ENCODE measurements around the gene SLC30A2.

DNA sequence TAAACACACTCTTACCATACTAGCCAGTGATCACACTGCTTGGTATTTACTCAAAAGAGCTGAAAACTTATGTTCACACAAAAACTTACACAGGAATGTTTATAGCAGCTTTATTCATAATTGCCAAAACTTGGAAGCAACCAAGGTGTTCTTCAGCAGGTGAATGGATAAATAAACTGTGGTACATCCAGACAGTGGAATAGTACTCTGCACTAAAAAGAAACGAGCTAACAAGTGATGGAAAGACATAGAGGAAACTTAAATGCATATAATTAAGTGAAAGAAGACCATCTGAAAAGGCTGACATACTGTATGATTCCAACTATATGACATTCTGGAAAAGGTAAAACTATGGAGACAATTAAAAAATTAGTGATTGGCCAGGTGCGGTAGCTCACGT, 45.0 kb upstream of the SLC30A2 start:
- TF ChIP-seq, protein P1, sequence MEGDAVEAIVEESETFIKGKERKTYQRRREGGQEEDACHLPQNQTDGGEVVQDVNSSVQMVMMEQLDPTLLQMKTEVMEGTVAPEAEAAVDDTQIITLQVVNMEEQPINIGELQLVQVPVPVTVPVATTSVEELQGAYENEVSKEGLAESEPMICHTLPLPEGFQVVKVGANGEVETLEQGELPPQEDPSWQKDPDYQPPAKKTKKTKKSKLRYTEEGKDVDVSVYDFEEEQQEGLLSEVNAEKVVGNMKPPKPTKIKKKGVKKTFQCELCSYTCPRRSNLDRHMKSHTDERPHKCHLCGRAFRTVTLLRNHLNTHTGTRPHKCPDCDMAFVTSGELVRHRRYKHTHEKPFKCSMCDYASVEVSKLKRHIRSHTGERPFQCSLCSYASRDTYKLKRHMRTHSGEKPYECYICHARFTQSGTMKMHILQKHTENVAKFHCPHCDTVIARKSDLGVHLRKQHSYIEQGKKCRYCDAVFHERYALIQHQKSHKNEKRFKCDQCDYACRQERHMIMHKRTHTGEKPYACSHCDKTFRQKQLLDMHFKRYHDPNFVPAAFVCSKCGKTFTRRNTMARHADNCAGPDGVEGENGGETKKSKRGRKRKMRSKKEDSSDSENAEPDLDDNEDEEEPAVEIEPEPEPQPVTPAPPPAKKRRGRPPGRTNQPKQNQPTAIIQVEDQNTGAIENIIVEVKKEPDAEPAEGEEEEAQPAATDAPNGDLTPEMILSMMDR (IDR thresholded peaks at IDR 0.05; ENCODE audit: insufficient read depth, low read length): no peak
- no peak for TF ChIP-seq POLR2AphosphoS5 (IDR thresholded peaks at IDR 0.05; ENCODE audit: low read depth)
- no peak for TF ChIP-seq GABPA (IDR thresholded peaks at IDR 0.05; ENCODE audit: low read depth)
- TF ChIP-seq SPI1 (IDR thresholded peaks at IDR 0.05; ENCODE audit: borderline replicate concordance, low read depth): no peak
- TF ChIP-seq, protein P2, sequence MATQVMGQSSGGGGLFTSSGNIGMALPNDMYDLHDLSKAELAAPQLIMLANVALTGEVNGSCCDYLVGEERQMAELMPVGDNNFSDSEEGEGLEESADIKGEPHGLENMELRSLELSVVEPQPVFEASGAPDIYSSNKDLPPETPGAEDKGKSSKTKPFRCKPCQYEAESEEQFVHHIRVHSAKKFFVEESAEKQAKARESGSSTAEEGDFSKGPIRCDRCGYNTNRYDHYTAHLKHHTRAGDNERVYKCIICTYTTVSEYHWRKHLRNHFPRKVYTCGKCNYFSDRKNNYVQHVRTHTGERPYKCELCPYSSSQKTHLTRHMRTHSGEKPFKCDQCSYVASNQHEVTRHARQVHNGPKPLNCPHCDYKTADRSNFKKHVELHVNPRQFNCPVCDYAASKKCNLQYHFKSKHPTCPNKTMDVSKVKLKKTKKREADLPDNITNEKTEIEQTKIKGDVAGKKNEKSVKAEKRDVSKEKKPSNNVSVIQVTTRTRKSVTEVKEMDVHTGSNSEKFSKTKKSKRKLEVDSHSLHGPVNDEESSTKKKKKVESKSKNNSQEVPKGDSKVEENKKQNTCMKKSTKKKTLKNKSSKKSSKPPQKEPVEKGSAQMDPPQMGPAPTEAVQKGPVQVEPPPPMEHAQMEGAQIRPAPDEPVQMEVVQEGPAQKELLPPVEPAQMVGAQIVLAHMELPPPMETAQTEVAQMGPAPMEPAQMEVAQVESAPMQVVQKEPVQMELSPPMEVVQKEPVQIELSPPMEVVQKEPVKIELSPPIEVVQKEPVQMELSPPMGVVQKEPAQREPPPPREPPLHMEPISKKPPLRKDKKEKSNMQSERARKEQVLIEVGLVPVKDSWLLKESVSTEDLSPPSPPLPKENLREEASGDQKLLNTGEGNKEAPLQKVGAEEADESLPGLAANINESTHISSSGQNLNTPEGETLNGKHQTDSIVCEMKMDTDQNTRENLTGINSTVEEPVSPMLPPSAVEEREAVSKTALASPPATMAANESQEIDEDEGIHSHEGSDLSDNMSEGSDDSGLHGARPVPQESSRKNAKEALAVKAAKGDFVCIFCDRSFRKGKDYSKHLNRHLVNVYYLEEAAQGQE (IDR thresholded peaks at IDR 0.05; ENCODE audit: insufficient replicate concordance, low read depth): no peak

All from HL-60 (cell line).